Fibroblast of lung (primary cell): Measurements from ENCODE around the gene AZGP1.

Source experiments
- CTCF ChIP-seq, 2 donors: IDR thresholded peaks in 1 of 2; conservative IDR thresholded peaks in 1 of 2; 1 replicate in 1 of 2; 2 replicates in 1 of 2; pipeline ENCODE4 v1.5.1; 2011 to 2012; ENCODE audit warnings: low read length in 2 of 2, control low read depth in 1 of 2, inconsistent platforms in 1 of 2, low read depth in 1 of 2, mild to moderate bottlenecking in 1 of 2
- EZH2 ChIP-seq: IDR thresholded peaks from 2 replicates; pipeline ENCODE4 v1.5.1; 2012; ENCODE audit warnings: low read length, control low read depth, mild to moderate bottlenecking; ENCODE audit errors: missing control alignments

DNA sequence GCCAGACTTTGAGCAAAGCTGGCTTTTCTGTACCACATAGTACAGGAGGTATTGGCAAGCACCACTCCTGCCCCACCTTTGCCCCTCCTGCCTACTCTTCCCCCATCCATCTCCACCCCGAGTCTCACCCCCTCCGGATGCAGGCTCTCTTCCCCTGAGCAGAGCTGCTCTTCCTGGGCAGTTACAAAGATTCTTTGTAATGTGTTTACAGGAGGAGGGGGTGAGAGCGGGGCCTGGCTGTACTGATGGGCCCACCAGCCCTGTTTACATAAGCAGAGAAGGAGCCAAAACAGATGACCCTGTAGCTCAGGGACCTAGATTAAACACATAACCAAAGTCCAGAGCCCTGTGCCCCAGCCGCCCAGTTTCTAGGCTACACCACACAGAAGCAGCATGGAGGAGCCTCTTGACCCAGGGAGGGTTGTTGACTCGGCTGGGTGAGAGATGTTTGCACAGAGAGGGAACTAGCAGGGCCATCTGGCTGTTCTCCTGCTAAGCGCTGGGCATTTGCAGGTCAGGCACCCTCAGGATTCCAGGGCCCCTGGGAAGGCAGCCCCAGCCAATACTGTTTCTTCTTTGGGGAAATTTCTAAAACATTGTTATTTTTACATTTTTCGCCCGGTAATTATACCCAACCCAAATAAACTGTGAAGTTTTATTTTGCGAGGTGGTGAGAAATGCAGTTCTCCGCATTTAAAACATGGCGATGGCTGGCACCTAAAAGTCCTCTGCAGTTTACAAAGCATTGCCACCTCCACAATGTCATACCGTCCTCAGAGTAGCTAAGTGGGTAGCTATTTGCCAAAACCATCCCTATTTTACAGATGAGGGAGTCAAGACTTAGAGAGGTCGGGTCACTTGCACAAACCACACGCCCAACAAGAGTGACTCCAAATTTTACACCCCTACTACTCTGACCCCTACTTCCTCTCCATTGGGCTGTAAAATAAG, 28.2 kb upstream of the AZGP1 start:
- TF ChIP-seq CTCF (conservative IDR thresholded peaks at IDR 0.05 in 1 of 2, IDR thresholded peaks at IDR 0.05 in 1 of 2; ENCODE audit: low read depth in 1 of 2, low read length in 2 of 2) (no peak), EZH2 (no peak)
